Kidney (tissue), 14 donors: ENCODE measurements around the gene ZNF112. TPM values are rescaled to one million over a fixed set of nuclear protein-coding genes. Genes with fewer than 3 reads are reported as not detected.

Experiments
- DNase-seq, 5 donors: peaks; one replicate each; pipeline ENCODE4 v3.0.0-alpha.2; 2013 to 2020
- FAIRE-seq: peaks from 2 replicates; lab custom pipeline; 2012; peaks lifted over from hg19 to GRCh38; lab: Jason Lieb, UNC
- H3K27ac ChIP-seq, 2 donors: one replicate each; pipeline ENCODE4 v1.7.0; 2013; ENCODE audit warnings: low read depth in 2 of 2, low read length in 2 of 2, inconsistent platforms in 1 of 2
- H3K27me3 ChIP-seq: one replicate; pipeline ENCODE4 v1.7.1; 2013; ENCODE audit warnings: low read length, inconsistent platforms; ENCODE audit not compliant: control insufficient read depth, insufficient read depth
- H3K36me3 ChIP-seq, 3 donors: one replicate each; pipeline versions ENCODE4 v1.7.0 to v1.7.1; 2013; ENCODE audit warnings: low read length in 3 of 3, control low read depth in 1 of 3, inconsistent platforms in 1 of 3; ENCODE audit not compliant: insufficient read depth in 3 of 3, control insufficient read depth in 2 of 3
- H3K4me1 ChIP-seq, 3 donors: one replicate each; pipeline versions ENCODE4 v1.7.0 to v1.7.1; 2013; ENCODE audit warnings: low read length in 3 of 3, inconsistent platforms in 1 of 3, low read depth in 1 of 3; ENCODE audit not compliant: control insufficient read depth in 2 of 3, insufficient read depth in 2 of 3
- H3K4me3 ChIP-seq, 3 donors: one replicate each; pipeline versions ENCODE4 v1.7.0 to v1.8.1; 2013; ENCODE audit warnings: low read length in 3 of 3, control low read depth in 1 of 3, inconsistent platforms in 1 of 3
- H3K9ac ChIP-seq, 3 donors: one replicate each; pipeline versions ENCODE4 v1.7.0 to v1.7.1; 2013; ENCODE audit warnings: low read length in 3 of 3, control low read depth in 1 of 3, inconsistent platforms in 1 of 3
- H3K9me3 ChIP-seq, 3 donors: one replicate each; pipeline versions ENCODE4 v1.7.0 to v1.7.1; 2013; ENCODE audit warnings: low read length in 3 of 3, control low read depth in 1 of 3, inconsistent platforms in 1 of 3; ENCODE audit not compliant: control insufficient read depth in 2 of 3, insufficient read depth in 1 of 3
- intact Hi-C: fragments of 100-400 bp; cut with DNase I; formaldehyde crosslinking; loops from one replicate; pipeline ENCODE4 v1.11.1; 2022
- polyA plus RNA-seq: library from polyadenylated mRNA; stranded (reverse); fragments of 350-450 nt; fragmentation: Illumina TruSeq; extraction: RNeasy Lipid Tissue Mini Kit (QIAGEN cat#74804); gene quantifications from one replicate; pipeline ENCODE4 v1.2.3, GENCODE V29; 2014; ENCODE audit warnings: low read depth, low replicate concordance; ENCODE audit not compliant: insufficient read depth
- total RNA-seq: library from RNA; stranded (reverse); fragmentation: NEBNext Ultra II Directional; extraction: Animal tissue kit (Norgen Biotek cat#: 25700); gene quantifications from one replicate; pipeline ENCODE4 v1.2.1, GENCODE V29; 2021
- TF ChIP-seq, protein P1 (sequence below): IDR thresholded peaks from 3 replicates; pipeline ENCODE4 v1.5.1; 2012; ENCODE audit warnings: mild to moderate bottlenecking, moderate library complexity, borderline replicate concordance; ENCODE audit not compliant: insufficient read depth; ENCODE audit errors: extremely low read depth
- donor health status: control.
- donor health status: control.
- donor health status: control.
- donor health status: control.
- donor health status: control.
- donor health status: DM: yes; HTN: yes; CAD: no.
- donor health status: Normal renal cell carcinoma (clear cell type).

ZNF112 gene
- total and polyA plus RNA-seq, 2 donors from 2014 or later = 3.4 to 8.5 TPM

DNA sequence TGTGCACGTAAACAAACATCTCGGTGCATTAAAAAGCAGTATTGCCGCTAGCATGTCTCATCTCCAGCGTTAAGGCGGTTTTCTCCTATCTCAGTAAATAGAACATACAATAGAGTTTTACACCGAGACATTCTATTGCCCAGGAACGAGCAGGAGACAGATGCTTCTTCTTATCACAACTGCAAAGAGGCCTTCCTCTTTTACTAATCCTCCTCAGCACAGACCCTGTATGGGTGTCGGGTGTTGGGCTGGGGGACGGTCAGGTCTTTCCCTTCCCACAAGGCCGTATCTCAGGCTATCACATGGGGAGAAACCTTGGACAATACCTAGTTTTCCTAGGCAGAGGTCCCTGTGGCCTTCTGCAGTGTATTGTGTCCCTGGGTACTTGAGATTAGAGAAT is 75.6 kb downstream of the ZNF112 start:
- H3K36me3 ChIP-seq = no peaks in the 10 kb centered on the region
- H3K27ac ChIP-seq = no peak overlapping the region
- DNase-seq (no peak), FAIRE-seq (no peak)
- intact Hi-C loops = no loop called here
- no peaks in the 10 kb centered on the region for H3K27me3 ChIP-seq
- no peaks in the 10 kb centered on the region for H3K4me1 ChIP-seq
- peaks cover 0 to 59% (median 3%) of the 10 kb centered on the region in 3 donors for H3K9me3 ChIP-seq
- TF ChIP-seq, protein P1, sequence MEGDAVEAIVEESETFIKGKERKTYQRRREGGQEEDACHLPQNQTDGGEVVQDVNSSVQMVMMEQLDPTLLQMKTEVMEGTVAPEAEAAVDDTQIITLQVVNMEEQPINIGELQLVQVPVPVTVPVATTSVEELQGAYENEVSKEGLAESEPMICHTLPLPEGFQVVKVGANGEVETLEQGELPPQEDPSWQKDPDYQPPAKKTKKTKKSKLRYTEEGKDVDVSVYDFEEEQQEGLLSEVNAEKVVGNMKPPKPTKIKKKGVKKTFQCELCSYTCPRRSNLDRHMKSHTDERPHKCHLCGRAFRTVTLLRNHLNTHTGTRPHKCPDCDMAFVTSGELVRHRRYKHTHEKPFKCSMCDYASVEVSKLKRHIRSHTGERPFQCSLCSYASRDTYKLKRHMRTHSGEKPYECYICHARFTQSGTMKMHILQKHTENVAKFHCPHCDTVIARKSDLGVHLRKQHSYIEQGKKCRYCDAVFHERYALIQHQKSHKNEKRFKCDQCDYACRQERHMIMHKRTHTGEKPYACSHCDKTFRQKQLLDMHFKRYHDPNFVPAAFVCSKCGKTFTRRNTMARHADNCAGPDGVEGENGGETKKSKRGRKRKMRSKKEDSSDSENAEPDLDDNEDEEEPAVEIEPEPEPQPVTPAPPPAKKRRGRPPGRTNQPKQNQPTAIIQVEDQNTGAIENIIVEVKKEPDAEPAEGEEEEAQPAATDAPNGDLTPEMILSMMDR = no peak
- H3K4me3 ChIP-seq = no peak overlapping the region
- no peak overlapping the region for H3K9ac ChIP-seq

GRCh38 chr19:44278181-44278690 is 78.2 kb downstream of the ZNF112 start:
- no peak overlapping the region for H3K27ac ChIP-seq
- intact Hi-C loops = no loop called here
- H3K27me3 ChIP-seq = no peaks in the 10 kb centered on the region
- peaks cover 0 to 5% (median 5%) of the 10 kb centered on the region in 3 donors for H3K36me3 ChIP-seq
- TF ChIP-seq, protein P1 = no peak
- no peak overlapping the region for H3K9ac ChIP-seq
- no peak for FAIRE-seq
- no peak overlapping the region for H3K4me3 ChIP-seq
- no peak for DNase-seq
- H3K4me1 ChIP-seq = no peaks in the 10 kb centered on the region
- H3K9me3 ChIP-seq = peaks cover 0 to 63% (median 15%) of the 10 kb centered on the region in 3 donors

- intact Hi-C loops = no loop called here
- TF ChIP-seq, protein P1 = no peak
- H3K9me3 ChIP-seq = peaks cover 0 to 58% (median 15%) of the 10 kb centered on the region in 3 donors
- no peaks in the 10 kb centered on the region for H3K27me3 ChIP-seq
- H3K36me3 ChIP-seq = peaks cover 0 to 5% (median 5%) of the 10 kb centered on the region in 3 donors
- no peak overlapping the region for H3K27ac ChIP-seq
- H3K4me3 ChIP-seq = no peak overlapping the region
- no peaks in the 10 kb centered on the region for H3K4me1 ChIP-seq
- FAIRE-seq = no peak
- no peak for DNase-seq
- no peak overlapping the region for H3K9ac ChIP-seq
These were observed 79.1 kb downstream of the ZNF112 start for GRCh38 chr19:44277331-44277730.

Other genes starting within 250 kb of the ZNF112 start
- gene ZNF225, start 243.3 kb downstream of the ZNF112 start, total RNA-seq = 6.7 TPM
- gene ZNF225, start 243.3 kb downstream of the ZNF112 start, polyA plus RNA-seq = 2.3 TPM
- gene ZNF234, start 215.1 kb downstream of the ZNF112 start, total RNA-seq = 13.8 TPM
- gene ZNF234, start 215.1 kb downstream of the ZNF112 start, polyA plus RNA-seq = 3.2 TPM
- gene ZNF226, start 191.6 kb downstream of the ZNF112 start, total RNA-seq = 29.3 TPM
- gene ZNF226, start 191.6 kb downstream of the ZNF112 start, polyA plus RNA-seq = 27.4 TPM
- gene ZNF227, start 144.1 kb downstream of the ZNF112 start, total RNA-seq = 22.3 TPM
- gene ZNF227, start 144.1 kb downstream of the ZNF112 start, polyA plus RNA-seq = 5.0 TPM
- gene ZNF233, start 96.8 kb downstream of the ZNF112 start, total RNA-seq = 1.9 TPM
- gene ZNF233, start 96.8 kb downstream of the ZNF112 start, polyA plus RNA-seq = 2.5 TPM
- gene ZNF235, start 51.7 kb downstream of the ZNF112 start, total RNA-seq = 9.4 TPM
- gene ZNF235, start 51.7 kb downstream of the ZNF112 start, polyA plus RNA-seq = 3.0 TPM
- 4.9 TPM for gene ZNF285, start 44.9 kb upstream of the ZNF112 start, total RNA-seq
- 2.8 TPM for gene ZNF285, start 44.9 kb upstream of the ZNF112 start, polyA plus RNA-seq
- gene ZNF229, start 91.8 kb upstream of the ZNF112 start, total RNA-seq = 8.4 TPM
- gene ZNF229, start 91.8 kb upstream of the ZNF112 start, polyA plus RNA-seq = 2.0 TPM
- 10.3 TPM for gene ZNF180, start 143.8 kb upstream of the ZNF112 start, total RNA-seq
- gene ZNF180, start 143.8 kb upstream of the ZNF112 start, polyA plus RNA-seq = 3.4 TPM
- gene CEACAM20, start 173.0 kb upstream of the ZNF112 start, total RNA-seq = not detected
- not detected for gene CEACAM20, start 173.0 kb upstream of the ZNF112 start, polyA plus RNA-seq